Thoracic aorta (tissue), 2 donors: ENCODE data around the gene ABLIM1. TPM values are rescaled to one million over a fixed set of nuclear protein-coding genes. Genes with fewer than 3 reads are reported as not detected.

ENCODE experiments used
- ATAC-seq: fragments of 150-250 bp; one replicate; pipeline ENCODE4 v1.8.0; 2017; ENCODE audit warnings: low read depth; ENCODE audit not compliant: insufficient number of reproducible peaks, low FRiP score
- DNase-seq: peaks from one replicate; pipeline ENCODE4 v3.0.0-alpha.2; 2020; ENCODE audit warnings: low spot score
- H3K27ac ChIP-seq, 2 donors: fragments of 200-600 bp; sonication (generic); 1 replicate in 1 of 2; 2 replicates in 1 of 2; pipeline ENCODE4 v1.5.1; 2016; ENCODE audit warnings: mild to moderate bottlenecking in 2 of 2, moderate library complexity in 2 of 2
- H3K27me3 ChIP-seq: fragments of 200-600 bp; sonication (generic); replicated peaks from 2 replicates; pipeline ENCODE4 v1.6.0; 2016; ENCODE audit warnings: mild to moderate bottlenecking; ENCODE audit not compliant: insufficient read depth
- H3K36me3 ChIP-seq: fragments of 200-600 bp; sonication (generic); one replicate; pipeline ENCODE4 v1.5.1; 2016
- H3K4me1 ChIP-seq, 2 donors: fragments of 200-600 bp; sonication (generic); 1 replicate in 1 of 2; 2 replicates in 1 of 2; pipeline versions ENCODE4 v1.5.1 to v1.6.0; 2016; ENCODE audit warnings: low read depth in 2 of 2, mild to moderate bottlenecking in 1 of 2; ENCODE audit not compliant: control insufficient read depth in 1 of 2
- H3K4me3 ChIP-seq: fragments of 200-600 bp; sonication (generic); 2 replicates; pipeline ENCODE4 v1.5.1; 2016; ENCODE audit warnings: mild to moderate bottlenecking
- H3K9me3 ChIP-seq: fragments of 200-600 bp; sonication (generic); 2 replicates; pipeline ENCODE4 v1.5.1; 2016
- total RNA-seq, 2 donors: library from RNA; depleted of rRNA; stranded (reverse); fragments of >200 nt; gene quantifications; one replicate each; pipeline versions ENCODE4 v1.1.0 to v1.2.3, GENCODE V29; 2016
- TF ChIP-seq, protein P1 (sequence below): fragments of 200-600 bp; sonication (generic); IDR thresholded peaks from one replicate; pipeline ENCODE4 v1.5.1; 2019; ENCODE audit warnings: antibody characterized with exemption

The ABLIM1 gene
- total RNA-seq, 2 donors from 2014 or later, result 47.5 to 111 TPM

DNA sequence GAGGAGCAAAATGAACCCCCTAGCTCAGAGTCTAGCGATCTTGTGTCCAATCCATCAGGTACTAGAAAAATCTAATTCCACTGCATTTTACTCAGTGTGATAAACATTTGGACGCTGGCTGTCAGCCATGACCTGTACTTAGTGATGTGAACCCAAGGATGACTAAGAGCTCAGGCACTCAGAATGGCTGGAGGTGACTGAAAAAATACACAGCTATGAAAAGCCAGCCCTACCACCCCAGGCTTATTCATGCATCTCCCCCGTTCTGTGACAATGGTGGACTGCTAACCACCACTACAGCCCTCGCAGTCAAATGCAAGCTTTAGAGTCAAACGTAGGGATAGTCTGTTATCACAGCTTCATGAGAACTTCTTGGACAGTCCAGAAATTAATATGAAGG is 268.6 kb downstream of the ABLIM1 start:
- no peaks in the 10 kb centered on the region for H3K27me3 ChIP-seq
- H3K4me3 ChIP-seq, result no peak overlapping the region
- peaks cover 15 to 23% of the 10 kb centered on the region in 2 donors for H3K4me1 ChIP-seq
- DNase-seq, result no peak
- no peak overlapping the region for H3K27ac ChIP-seq
- H3K9me3 ChIP-seq, result no peaks in the 10 kb centered on the region
- TF ChIP-seq, protein P1, sequence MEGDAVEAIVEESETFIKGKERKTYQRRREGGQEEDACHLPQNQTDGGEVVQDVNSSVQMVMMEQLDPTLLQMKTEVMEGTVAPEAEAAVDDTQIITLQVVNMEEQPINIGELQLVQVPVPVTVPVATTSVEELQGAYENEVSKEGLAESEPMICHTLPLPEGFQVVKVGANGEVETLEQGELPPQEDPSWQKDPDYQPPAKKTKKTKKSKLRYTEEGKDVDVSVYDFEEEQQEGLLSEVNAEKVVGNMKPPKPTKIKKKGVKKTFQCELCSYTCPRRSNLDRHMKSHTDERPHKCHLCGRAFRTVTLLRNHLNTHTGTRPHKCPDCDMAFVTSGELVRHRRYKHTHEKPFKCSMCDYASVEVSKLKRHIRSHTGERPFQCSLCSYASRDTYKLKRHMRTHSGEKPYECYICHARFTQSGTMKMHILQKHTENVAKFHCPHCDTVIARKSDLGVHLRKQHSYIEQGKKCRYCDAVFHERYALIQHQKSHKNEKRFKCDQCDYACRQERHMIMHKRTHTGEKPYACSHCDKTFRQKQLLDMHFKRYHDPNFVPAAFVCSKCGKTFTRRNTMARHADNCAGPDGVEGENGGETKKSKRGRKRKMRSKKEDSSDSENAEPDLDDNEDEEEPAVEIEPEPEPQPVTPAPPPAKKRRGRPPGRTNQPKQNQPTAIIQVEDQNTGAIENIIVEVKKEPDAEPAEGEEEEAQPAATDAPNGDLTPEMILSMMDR, result no peak
- no peaks in the 10 kb centered on the region for H3K36me3 ChIP-seq
- no peak for ATAC-seq

DNA sequence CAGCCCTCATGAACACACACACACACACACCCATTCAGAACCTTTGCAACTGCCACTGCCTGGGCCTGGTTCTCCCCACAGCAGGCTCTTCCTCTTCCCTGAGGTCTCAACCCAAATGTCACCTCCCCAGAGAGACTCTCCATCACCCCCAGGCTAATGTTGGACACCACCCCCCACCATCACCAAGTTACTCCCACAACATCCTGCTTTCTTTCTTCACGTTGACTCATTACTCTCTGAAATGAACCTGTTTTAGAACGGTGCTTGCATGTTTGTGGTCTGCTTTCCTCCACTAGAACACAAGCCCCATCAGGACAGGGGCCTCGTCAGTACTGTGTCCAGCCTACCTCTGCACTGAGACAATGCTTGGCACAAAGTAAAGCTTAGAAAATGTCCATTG is 269.8 kb downstream of the ABLIM1 start:
- ATAC-seq (no peak), DNase-seq (no peak)
- H3K4me1 ChIP-seq, result peaks cover 15% of the 10 kb centered on the region in 2 donors
- H3K27ac ChIP-seq, result no peak overlapping the region
- H3K9me3 ChIP-seq, result no peaks in the 10 kb centered on the region
- TF ChIP-seq, protein P1, result no peak
- no peaks in the 10 kb centered on the region for H3K36me3 ChIP-seq
- H3K27me3 ChIP-seq, result no peaks in the 10 kb centered on the region
- H3K4me3 ChIP-seq, result no peak overlapping the region

DNA sequence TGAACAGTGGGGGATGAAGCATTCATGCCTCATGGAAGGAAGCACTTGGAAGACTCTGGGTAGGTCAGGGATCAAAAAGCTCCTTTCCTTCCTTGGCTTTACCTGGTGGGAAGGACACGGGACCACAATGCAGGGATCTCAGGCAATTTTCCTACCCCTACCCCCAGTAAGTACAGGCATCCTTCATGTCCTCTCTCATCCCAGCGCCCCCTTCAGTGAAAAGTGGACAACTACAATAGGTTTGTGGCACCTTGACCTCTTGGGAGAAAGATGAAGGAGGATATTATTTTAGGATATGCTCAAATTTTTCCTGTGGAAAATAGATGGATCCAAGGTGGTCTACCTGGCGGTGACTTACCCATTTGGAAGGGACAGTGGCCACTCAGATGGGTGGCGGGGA is 270.3 kb downstream of the ABLIM1 start:
- TF ChIP-seq, protein P1, result no peak
- Histone ChIP-seq H3K27me3 (no peaks in the 10 kb centered on the region), H3K9me3 (no peaks in the 10 kb centered on the region), H3K27ac (no peak overlapping the region), H3K4me3 (no peak overlapping the region), H3K4me1 (peaks cover 12 to 15% of the 10 kb centered on the region in 2 donors), H3K36me3 (no peaks in the 10 kb centered on the region)
- DNase-seq (no peak), ATAC-seq (no peak)

DNA sequence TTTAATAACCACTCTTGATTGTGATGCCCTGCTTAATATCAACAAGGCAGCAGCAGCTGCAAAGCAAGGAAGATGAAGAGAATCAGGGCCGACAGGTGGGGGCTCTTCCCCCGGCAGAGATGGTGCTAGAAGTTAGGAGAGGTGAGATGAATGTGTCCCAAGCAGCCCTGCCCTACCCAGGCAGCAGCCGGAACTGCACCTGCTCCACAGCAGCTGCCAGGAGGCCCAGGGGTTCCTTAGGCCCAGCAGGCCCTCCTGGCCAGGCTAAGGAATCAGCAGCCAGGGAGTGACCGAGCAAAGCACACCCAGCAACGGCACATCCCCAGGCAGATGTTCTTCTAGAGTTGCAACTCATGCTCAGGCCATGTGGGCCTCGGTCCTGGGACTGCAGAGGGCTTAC is 271.6 kb downstream of the ABLIM1 start:
- ATAC-seq, result no peak
- peaks cover 10 to 12% of the 10 kb centered on the region in 2 donors for H3K4me1 ChIP-seq

DNA sequence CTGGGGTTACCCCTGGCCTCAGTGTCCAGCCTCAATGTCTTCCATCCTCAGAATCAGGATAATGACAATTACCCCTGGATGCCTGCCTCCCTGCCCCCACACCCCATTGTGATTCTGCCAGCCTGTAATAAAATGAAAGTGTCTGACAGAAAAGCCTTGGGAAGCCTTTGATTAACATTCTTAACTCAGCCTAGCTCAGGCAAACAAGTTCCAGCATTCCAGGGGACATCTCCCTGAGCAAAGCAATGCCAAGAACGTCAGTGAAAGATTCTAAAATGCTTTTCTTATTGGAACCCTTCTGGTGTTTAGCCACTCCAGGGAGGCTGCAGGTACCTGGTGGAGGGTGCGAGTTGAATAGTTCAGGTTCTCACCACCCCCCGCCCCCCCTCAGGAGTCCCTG is 272.5 kb downstream of the ABLIM1 start:
- H3K9me3 ChIP-seq, result no peaks in the 10 kb centered on the region
- H3K36me3 ChIP-seq, result no peaks in the 10 kb centered on the region
- no peak overlapping the region for H3K27ac ChIP-seq
- peaks cover 10 to 12% of the 10 kb centered on the region in 2 donors for H3K4me1 ChIP-seq
- ATAC-seq (no peak), DNase-seq (no peak)
- no peak overlapping the region for H3K4me3 ChIP-seq
- no peaks in the 10 kb centered on the region for H3K27me3 ChIP-seq
- TF ChIP-seq, protein P1, result no peak

More for the DNA sequence above, 271.6 kb downstream of the ABLIM1 start:
- Histone ChIP-seq H3K36me3 (no peaks in the 10 kb centered on the region), H3K4me3 (no peak overlapping the region), H3K27me3 (no peaks in the 10 kb centered on the region), H3K9me3 (no peaks in the 10 kb centered on the region), H3K27ac (no peak overlapping the region)
- no peak for DNase-seq
- TF ChIP-seq, protein P1, result no peak
